Esophagus squamous epithelium (tissue), 4 donors: ENCODE results near the gene BMERB1.

ENCODE experiments used
- POLR2A ChIP-seq, 4 donors: fragments of 450-650 bp; IDR thresholded peaks; one replicate each; pipeline ENCODE4 v1.6.1; 2017; ENCODE audit warnings: antibody characterized with exemption in 4 of 4, mild to moderate bottlenecking in 4 of 4, moderate library complexity in 3 of 4
- TF ChIP-seq, protein P1 (sequence below), 6 experiments: fragments of 450-650 bp in 4 of 6; fragments of 200-600 bp in 2 of 6; sonication (generic) in 2 of 6; IDR thresholded peaks; one replicate each; pipeline ENCODE4 v1.5.1; 2016 to 2019; ENCODE audit warnings: antibody characterized with exemption in 6 of 6, mild to moderate bottlenecking in 4 of 6, moderate library complexity in 4 of 6

DNA sequence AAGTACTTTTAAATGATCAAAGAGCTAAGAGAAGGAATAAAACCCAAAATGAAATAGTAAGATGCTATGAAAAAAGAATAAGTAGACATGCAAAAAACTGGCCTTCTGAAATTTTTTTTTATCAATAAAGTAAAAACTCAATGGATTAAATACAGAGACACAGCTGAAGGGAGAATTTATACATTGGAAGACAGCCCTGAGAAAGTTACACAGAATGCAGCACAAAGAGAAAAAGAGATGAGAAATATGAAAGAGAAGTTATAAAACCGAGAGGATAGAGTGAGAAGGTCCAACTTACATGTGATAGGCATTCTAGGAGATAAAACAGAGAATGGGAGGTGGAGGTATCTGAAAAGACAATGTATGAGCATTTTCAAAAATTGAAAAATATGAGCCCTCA is 151.6 kb downstream of the BMERB1 start:
- TF ChIP-seq, protein P1, sequence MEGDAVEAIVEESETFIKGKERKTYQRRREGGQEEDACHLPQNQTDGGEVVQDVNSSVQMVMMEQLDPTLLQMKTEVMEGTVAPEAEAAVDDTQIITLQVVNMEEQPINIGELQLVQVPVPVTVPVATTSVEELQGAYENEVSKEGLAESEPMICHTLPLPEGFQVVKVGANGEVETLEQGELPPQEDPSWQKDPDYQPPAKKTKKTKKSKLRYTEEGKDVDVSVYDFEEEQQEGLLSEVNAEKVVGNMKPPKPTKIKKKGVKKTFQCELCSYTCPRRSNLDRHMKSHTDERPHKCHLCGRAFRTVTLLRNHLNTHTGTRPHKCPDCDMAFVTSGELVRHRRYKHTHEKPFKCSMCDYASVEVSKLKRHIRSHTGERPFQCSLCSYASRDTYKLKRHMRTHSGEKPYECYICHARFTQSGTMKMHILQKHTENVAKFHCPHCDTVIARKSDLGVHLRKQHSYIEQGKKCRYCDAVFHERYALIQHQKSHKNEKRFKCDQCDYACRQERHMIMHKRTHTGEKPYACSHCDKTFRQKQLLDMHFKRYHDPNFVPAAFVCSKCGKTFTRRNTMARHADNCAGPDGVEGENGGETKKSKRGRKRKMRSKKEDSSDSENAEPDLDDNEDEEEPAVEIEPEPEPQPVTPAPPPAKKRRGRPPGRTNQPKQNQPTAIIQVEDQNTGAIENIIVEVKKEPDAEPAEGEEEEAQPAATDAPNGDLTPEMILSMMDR (IDR thresholded peaks at IDR 0.05), result no peak
- no peak for TF ChIP-seq POLR2A (IDR thresholded peaks at IDR 0.05)
